ENCODE data around the gene CLDN11.

DNA sequence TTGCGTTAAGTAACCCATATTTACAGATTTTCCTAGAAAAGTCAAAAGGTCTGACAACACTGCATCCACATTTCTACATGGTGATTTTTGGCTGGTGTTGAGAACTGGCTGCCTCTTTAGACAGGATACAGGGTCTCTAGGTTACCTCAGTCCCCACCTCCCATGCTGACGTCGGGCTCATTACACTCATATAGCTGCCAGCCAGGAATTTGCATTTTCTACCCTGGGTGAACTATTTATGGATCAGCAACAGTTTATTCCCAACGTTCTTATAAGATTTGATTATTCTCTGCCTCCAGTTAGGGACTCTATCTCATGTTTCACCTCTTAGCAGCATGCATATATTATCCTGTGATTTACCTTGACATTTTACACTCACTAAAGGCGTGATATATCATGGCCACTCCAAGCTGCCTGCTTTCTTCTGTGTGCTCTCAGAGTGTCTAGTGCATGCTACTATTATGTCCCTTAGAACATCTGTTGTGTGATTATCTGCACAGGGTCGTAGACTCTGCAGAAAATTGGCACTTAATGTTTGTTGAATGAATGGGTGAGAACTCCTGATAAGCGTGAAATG, 49.0 kb downstream of the CLDN11 start:
- no peak for TF ChIP-seq CTCF (conservative IDR thresholded peaks at IDR 0.05 in 1 of 2, IDR thresholded peaks at IDR 0.05 in 1 of 2; ENCODE audit: extremely low read depth in 1 of 2, insufficient read depth in 1 of 2, low read depth in 1 of 2, low read length in 2 of 2)
- TF ChIP-seq EZH2 (IDR thresholded peaks at IDR 0.05; ENCODE audit: borderline replicate concordance, low read length) = no peak
